Panc1 (cell line): ENCODE results near the gene CAMKK1. TPM values are rescaled to one million over a fixed set of nuclear protein-coding genes. Genes with fewer than 3 reads are reported as not detected.

Source experiments
- ATAC-seq: fragments of 200-7000 bp; cut with Tn5 transposase; 2 replicates; pipeline ENCODE4 v1.9.1; 2020; ENCODE audit warnings: mild to moderate bottlenecking, moderate library complexity
- BruUV-seq: library from RNA; stranded (reverse); fragments of 400-500 nt; replicated peaks from 2 replicates; lab custom pipeline; 2021; lab: Mats Ljungman, UMichigan
- CTCF ChIA-PET: fragments of 300-600 bp; sonication (Branson Sonifier 250); formaldehyde crosslinking; loops from one replicate; lab custom pipeline; 2022; ENCODE audit warnings: antibody characterized with exemption; lab: Charles Lee
- POLR2A ChIA-PET: fragments of 300-600 bp; sonication (Branson Sonifier 250); formaldehyde crosslinking; loops from one replicate; lab custom pipeline; 2022; ENCODE audit warnings: antibody characterized with exemption; lab: Charles Lee
- DNase-seq: peaks from one replicate; pipeline ENCODE4 v3.0.0-alpha.2; 2010; ENCODE audit warnings: low read depth, low spot score
- H3K27ac ChIP-seq: 2 replicates; pipeline ENCODE4 v1.5.1; 2011; ENCODE audit warnings: mild to moderate bottlenecking, low read length, inconsistent platforms
- H3K27me3 ChIP-seq: fragments of 200-500 bp; sonication (Bioruptor generic); 2 replicates; pipeline ENCODE4 v1.6.0; 2014; ENCODE audit warnings: low read length, inconsistent platforms; ENCODE audit not compliant: control insufficient read depth, insufficient read depth
- H3K36me3 ChIP-seq: fragments of 200-500 bp; sonication (Bioruptor generic); 2 replicates; pipeline ENCODE4 v1.5.1; 2014; ENCODE audit warnings: inconsistent platforms, mild to moderate bottlenecking, low read length, moderate library complexity; ENCODE audit not compliant: control insufficient read depth, insufficient read depth
- H3K4me1 ChIP-seq: 2 replicates; pipeline ENCODE4 v1.5.1; 2011; ENCODE audit warnings: inconsistent platforms, mild to moderate bottlenecking, low read length, moderate library complexity; ENCODE audit not compliant: control insufficient read depth, insufficient read depth
- H3K4me3 ChIP-seq, 2 experiments: 2 replicates each; pipeline ENCODE4 v1.5.1; 2011 to 2012; ENCODE audit warnings: low read depth in 2 of 2, low read length in 2 of 2, mild to moderate bottlenecking in 2 of 2, inconsistent platforms in 1 of 2, moderate library complexity in 1 of 2
- H3K9me3 ChIP-seq: fragments of 200-500 bp; sonication (Bioruptor generic); 2 replicates; pipeline ENCODE4 v1.5.1; 2014; ENCODE audit warnings: low read depth, mild to moderate bottlenecking, inconsistent platforms, low read length, moderate library complexity; ENCODE audit not compliant: control insufficient read depth, insufficient read depth
- POLR2AphosphoS5 ChIP-seq: IDR thresholded peaks from 2 replicates; pipeline ENCODE4 v1.6.1; 2012; ENCODE audit warnings: mild to moderate bottlenecking, low read depth, low read length, moderate library complexity
- SIN3A ChIP-seq: IDR thresholded peaks from 2 replicates; pipeline ENCODE4 v1.6.1; 2012; ENCODE audit warnings: low read depth, mild to moderate bottlenecking, low read length, moderate library complexity, borderline replicate concordance; ENCODE audit not compliant: insufficient read depth
- TCF7L2 ChIP-seq: IDR thresholded peaks from 2 replicates; pipeline ENCODE4 v1.6.1; 2011; ENCODE audit warnings: mild to moderate bottlenecking, low read depth, low read length, inconsistent platforms
- in situ Hi-C: cut with HindIII; loops from 2 replicates; pipeline ENCODE4 v1.10.0; 2016; ENCODE audit warnings: low sequenced_read_pairs, low pct_unique_long_range_greater_than_20kb
- intact Hi-C: fragments of 100-400 bp; cut with micrococcal nuclease; formaldehyde crosslinking; loops from one replicate; pipeline ENCODE4 v1.10.0; 2022; ENCODE audit not compliant: unreplicated experiment
- total RNA-seq: library from RNA; stranded (reverse); gene quantifications from one replicate; pipeline ENCODE4 v1.2.1, GENCODE V29; 2021; ENCODE audit not compliant: unreplicated experiment
- TF ChIP-seq, protein P1 (sequence below): fragments of 450-650 bp; IDR thresholded peaks from 2 replicates; pipeline ENCODE4 v1.5.1; 2017; ENCODE audit warnings: mild to moderate bottlenecking
- TF ChIP-seq, protein P2 (sequence below), 2 experiments: IDR thresholded peaks; 2 replicates each; pipeline ENCODE4 v1.6.1; 2011 to 2012; ENCODE audit warnings: low read depth in 2 of 2, control low read depth in 1 of 2, low read length in 1 of 2, mild to moderate bottlenecking in 1 of 2, moderate library complexity in 1 of 2; ENCODE audit not compliant: insufficient read depth in 1 of 2

Gene CAMKK1
- total RNA-seq, 1 experiment from 2014 or later = 6.7 TPM

DNA sequence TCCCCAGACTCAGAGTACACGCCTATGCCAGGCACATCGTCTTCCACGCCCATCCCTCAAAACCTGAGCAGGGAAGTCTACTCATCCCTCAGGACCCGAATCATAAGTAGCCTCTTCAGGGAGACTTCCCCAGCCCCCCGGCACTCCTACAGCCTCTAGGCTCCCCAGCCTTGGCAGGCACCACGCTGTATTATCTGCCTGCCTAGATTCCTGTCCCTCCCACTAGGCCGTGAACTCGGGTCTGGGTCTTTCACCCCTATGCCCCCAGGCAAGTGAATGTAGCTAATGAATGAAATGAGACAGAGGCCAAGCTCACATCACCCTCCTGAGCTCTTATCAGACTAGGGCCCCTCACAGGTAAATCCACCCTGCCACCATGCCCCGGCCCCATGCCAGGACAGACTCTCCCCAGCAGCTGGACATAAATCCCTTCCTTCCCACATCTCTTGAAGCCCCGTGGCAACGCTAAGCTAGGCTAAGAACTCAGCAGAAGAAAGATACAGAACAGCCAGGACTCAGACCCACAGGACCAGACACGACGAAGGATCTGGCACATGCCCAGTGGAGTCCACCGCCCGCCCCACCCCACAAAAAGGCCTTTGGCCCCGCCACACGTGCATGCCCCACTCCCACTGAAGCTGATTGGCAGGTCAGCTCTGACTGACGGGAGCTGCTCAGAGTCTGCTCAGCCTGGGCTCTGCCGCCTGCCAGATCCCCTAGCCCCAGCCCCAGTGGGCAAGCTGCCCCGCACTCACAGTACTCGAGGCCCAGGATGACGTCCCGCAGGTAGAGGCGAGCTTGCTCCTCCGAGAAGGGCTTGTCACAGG is 13.0 kb downstream of the CAMKK1 start:
- Histone ChIP-seq H3K9me3 (no peaks in the 10 kb centered on the region), H3K4me1 (no peaks in the 10 kb centered on the region), H3K27me3 (no peaks in the 10 kb centered on the region), H3K27ac (no peak overlapping the region), H3K36me3 (no peaks in the 10 kb centered on the region), H3K4me3 (no peak overlapping the region)
- TF ChIP-seq TCF7L2 (no peak), SIN3A (no peak), POLR2AphosphoS5 (no peak)
- TF ChIP-seq, protein P1, sequence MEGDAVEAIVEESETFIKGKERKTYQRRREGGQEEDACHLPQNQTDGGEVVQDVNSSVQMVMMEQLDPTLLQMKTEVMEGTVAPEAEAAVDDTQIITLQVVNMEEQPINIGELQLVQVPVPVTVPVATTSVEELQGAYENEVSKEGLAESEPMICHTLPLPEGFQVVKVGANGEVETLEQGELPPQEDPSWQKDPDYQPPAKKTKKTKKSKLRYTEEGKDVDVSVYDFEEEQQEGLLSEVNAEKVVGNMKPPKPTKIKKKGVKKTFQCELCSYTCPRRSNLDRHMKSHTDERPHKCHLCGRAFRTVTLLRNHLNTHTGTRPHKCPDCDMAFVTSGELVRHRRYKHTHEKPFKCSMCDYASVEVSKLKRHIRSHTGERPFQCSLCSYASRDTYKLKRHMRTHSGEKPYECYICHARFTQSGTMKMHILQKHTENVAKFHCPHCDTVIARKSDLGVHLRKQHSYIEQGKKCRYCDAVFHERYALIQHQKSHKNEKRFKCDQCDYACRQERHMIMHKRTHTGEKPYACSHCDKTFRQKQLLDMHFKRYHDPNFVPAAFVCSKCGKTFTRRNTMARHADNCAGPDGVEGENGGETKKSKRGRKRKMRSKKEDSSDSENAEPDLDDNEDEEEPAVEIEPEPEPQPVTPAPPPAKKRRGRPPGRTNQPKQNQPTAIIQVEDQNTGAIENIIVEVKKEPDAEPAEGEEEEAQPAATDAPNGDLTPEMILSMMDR = no peak
- TF ChIP-seq, protein P2, sequence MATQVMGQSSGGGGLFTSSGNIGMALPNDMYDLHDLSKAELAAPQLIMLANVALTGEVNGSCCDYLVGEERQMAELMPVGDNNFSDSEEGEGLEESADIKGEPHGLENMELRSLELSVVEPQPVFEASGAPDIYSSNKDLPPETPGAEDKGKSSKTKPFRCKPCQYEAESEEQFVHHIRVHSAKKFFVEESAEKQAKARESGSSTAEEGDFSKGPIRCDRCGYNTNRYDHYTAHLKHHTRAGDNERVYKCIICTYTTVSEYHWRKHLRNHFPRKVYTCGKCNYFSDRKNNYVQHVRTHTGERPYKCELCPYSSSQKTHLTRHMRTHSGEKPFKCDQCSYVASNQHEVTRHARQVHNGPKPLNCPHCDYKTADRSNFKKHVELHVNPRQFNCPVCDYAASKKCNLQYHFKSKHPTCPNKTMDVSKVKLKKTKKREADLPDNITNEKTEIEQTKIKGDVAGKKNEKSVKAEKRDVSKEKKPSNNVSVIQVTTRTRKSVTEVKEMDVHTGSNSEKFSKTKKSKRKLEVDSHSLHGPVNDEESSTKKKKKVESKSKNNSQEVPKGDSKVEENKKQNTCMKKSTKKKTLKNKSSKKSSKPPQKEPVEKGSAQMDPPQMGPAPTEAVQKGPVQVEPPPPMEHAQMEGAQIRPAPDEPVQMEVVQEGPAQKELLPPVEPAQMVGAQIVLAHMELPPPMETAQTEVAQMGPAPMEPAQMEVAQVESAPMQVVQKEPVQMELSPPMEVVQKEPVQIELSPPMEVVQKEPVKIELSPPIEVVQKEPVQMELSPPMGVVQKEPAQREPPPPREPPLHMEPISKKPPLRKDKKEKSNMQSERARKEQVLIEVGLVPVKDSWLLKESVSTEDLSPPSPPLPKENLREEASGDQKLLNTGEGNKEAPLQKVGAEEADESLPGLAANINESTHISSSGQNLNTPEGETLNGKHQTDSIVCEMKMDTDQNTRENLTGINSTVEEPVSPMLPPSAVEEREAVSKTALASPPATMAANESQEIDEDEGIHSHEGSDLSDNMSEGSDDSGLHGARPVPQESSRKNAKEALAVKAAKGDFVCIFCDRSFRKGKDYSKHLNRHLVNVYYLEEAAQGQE (IDR thresholded peaks at IDR 0.05; ENCODE audit: insufficient read depth in 1 of 2, low read depth in 2 of 2, low read length in 1 of 2) = no peak
- no TSS peak for BruUV-seq
- ChIA-PET CTCF (no interaction called here), POLR2A (no interaction called here)
- intact Hi-C loops = no loop called here
- in situ Hi-C loops = no loop called here
- ATAC-seq (no peak), DNase-seq (no peak)

DNA sequence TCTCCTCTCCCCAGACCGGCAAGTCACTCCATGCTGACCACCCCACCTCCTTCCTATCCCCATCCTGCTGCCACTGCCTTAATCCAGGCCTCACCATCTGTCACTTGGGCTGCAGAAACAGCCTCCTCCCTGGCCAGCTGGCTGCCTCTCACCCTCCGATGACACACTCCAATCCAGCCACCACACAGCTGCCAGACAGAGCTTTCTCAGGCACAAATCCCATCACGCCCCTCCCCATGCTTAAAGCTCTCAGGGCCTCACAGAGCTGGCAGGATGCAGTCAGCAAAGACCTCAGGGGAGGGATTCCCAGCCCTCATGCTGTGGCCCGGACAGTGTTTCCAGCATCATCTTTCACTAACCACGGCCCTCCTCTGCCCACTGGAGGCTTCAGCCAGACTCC is 13.7 kb downstream of the CAMKK1 start:
- H3K4me3 ChIP-seq = no peak overlapping the region
- no peaks in the 10 kb centered on the region for H3K36me3 ChIP-seq
- no peak for ATAC-seq
- in situ Hi-C loops (no loop called here), intact Hi-C loops (no loop called here)
- TF ChIP-seq TCF7L2 (no peak), POLR2AphosphoS5 (no peak), SIN3A (no peak)
- TF ChIP-seq, protein P2 (IDR thresholded peaks at IDR 0.05; ENCODE audit: insufficient read depth in 1 of 2, low read depth in 2 of 2, low read length in 1 of 2) = no peak
- TF ChIP-seq, protein P1 = no peak
- H3K4me1 ChIP-seq = no peaks in the 10 kb centered on the region
- H3K27ac ChIP-seq = no peak overlapping the region
- BruUV-seq = no TSS peak
- no peak for DNase-seq
- H3K27me3 ChIP-seq = no peaks in the 10 kb centered on the region
- no peaks in the 10 kb centered on the region for H3K9me3 ChIP-seq
- POLR2A ChIA-PET = no interaction called here
- CTCF ChIA-PET = no interaction called here
